Esophagus squamous epithelium (tissue), 4 donors: Measurements from ENCODE around the gene MED27.

Source experiments
- POLR2A ChIP-seq, 4 donors: fragments of 450-650 bp; IDR thresholded peaks; one replicate each; pipeline ENCODE4 v1.6.1; 2017; ENCODE audit warnings: antibody characterized with exemption in 4 of 4, mild to moderate bottlenecking in 4 of 4, moderate library complexity in 3 of 4
- TF ChIP-seq, protein P1 (sequence below), 6 experiments: fragments of 450-650 bp in 4 of 6; fragments of 200-600 bp in 2 of 6; sonication (generic) in 2 of 6; IDR thresholded peaks; one replicate each; pipeline ENCODE4 v1.5.1; 2016 to 2019; ENCODE audit warnings: antibody characterized with exemption in 6 of 6, mild to moderate bottlenecking in 4 of 6, moderate library complexity in 4 of 6

DNA sequence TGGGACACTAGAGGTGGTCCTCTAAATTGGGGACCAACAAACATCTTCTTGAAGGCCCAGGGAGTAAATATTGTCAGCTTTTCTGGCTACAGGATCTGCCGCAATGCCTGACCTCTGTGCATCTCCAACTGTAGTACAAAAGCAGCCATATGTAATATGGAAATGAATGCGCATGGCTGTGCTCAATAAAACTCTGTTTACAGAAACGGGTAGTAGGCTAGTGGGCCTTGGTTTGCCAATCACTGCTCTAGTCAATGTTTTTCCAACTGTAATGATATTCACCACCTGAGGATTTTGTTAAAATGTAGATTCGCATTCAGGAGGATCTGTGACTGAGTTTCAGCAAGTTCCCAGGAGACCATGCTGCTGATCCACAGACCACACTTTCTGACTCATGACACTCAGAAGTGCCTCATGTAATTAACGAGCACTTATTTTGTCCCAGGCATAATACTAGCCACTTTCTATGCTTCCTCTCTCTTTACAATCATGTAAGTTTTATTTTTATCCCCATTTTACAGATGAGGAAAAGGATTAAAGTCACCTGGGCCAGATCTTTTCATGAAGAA, 96.9 kb downstream of the MED27 start:
- TF ChIP-seq, protein P1, sequence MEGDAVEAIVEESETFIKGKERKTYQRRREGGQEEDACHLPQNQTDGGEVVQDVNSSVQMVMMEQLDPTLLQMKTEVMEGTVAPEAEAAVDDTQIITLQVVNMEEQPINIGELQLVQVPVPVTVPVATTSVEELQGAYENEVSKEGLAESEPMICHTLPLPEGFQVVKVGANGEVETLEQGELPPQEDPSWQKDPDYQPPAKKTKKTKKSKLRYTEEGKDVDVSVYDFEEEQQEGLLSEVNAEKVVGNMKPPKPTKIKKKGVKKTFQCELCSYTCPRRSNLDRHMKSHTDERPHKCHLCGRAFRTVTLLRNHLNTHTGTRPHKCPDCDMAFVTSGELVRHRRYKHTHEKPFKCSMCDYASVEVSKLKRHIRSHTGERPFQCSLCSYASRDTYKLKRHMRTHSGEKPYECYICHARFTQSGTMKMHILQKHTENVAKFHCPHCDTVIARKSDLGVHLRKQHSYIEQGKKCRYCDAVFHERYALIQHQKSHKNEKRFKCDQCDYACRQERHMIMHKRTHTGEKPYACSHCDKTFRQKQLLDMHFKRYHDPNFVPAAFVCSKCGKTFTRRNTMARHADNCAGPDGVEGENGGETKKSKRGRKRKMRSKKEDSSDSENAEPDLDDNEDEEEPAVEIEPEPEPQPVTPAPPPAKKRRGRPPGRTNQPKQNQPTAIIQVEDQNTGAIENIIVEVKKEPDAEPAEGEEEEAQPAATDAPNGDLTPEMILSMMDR (IDR thresholded peaks at IDR 0.05): no peak
- no peak for TF ChIP-seq POLR2A (IDR thresholded peaks at IDR 0.05)
